OCI-LY3 (cell line): ENCODE data around the gene KDM1B.

Source experiments
- EZH2phosphoT487 ChIP-seq: fragments of 200-600 bp; shearing (Covaris generic); IDR thresholded peaks from 2 replicates; pipeline ENCODE4 v1.6.1; 2018; ENCODE audit warnings: antibody characterized with exemption, mixed run types, low read depth
- TF ChIP-seq, protein P1 (sequence below): fragments of 200-600, 300-600 bp; sonication (generic); IDR thresholded peaks from 2 replicates; pipeline ENCODE4 v1.5.1; 2014; ENCODE audit warnings: antibody characterized with exemption, low read length, low read depth

DNA sequence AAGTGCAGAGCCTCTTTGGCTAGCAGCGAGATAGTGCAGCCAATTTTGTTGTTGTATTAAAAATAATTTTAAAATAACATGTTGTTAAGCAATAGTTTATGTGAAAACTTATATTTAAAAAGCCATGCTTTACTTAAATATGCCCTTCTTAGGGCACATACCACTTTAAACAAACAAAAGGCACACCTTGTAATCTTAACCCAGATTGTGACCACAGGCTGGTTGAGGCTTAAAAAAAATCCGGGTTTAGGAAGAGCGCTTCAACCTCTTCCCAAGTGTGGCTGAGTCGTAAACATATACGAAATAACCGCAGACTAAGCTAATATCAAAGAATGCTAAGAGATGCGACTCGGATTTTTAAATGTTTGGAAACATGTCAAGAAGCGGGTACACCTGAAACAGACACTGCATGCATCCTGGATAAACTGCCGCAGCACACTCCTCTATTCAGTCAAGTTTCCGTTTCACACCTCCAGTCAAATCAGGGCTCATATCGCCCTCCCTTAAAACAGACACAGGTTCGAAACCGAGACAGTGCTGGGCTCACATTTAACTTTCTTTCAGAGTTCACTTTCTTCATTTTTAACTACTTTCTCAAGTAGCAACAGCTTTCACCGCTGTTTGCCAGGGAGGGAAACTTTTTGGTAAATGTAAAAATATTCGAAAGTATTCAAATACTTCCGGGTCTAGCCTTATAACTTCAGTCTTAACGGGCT, 107.6 kb downstream of the KDM1B start:
- TF ChIP-seq, protein P1, sequence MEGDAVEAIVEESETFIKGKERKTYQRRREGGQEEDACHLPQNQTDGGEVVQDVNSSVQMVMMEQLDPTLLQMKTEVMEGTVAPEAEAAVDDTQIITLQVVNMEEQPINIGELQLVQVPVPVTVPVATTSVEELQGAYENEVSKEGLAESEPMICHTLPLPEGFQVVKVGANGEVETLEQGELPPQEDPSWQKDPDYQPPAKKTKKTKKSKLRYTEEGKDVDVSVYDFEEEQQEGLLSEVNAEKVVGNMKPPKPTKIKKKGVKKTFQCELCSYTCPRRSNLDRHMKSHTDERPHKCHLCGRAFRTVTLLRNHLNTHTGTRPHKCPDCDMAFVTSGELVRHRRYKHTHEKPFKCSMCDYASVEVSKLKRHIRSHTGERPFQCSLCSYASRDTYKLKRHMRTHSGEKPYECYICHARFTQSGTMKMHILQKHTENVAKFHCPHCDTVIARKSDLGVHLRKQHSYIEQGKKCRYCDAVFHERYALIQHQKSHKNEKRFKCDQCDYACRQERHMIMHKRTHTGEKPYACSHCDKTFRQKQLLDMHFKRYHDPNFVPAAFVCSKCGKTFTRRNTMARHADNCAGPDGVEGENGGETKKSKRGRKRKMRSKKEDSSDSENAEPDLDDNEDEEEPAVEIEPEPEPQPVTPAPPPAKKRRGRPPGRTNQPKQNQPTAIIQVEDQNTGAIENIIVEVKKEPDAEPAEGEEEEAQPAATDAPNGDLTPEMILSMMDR, result no peak
- no peak for TF ChIP-seq EZH2phosphoT487
